ENCODE results near the gene PDIA6. TPM values are rescaled to one million over a fixed set of nuclear protein-coding genes. Genes with fewer than 3 reads are reported as not detected.
A peak's percentile ranks its signal among the peaks of the same experiment; 100 is the strongest.
"Not testable (repeated sequence)": the region's sequence is repeated elsewhere in the genome, so short reads cannot be mapped to it uniquely, and the experiment has no call there.

PDIA6 gene
- total RNA-seq, 1 donor from 2014 or later, result 213 TPM

- no peak for DNase-seq (ENCODE audit: low spot score)
These were observed 2.1 kb downstream of the PDIA6 start for GRCh38 chr2:10810202-10811161.

- no peak for DNase-seq (ENCODE audit: low spot score)
These were observed 6.0 kb downstream of the PDIA6 start for GRCh38 chr2:10806543-10806942.

- not testable (repeated sequence) for DNase-seq (ENCODE audit: low spot score)
These were observed 6.6 kb downstream of the PDIA6 start for GRCh38 chr2:10805990-10806389.

GRCh38 chr2:10802657-10803056 is 9.9 kb downstream of the PDIA6 start:
- DNase-seq (ENCODE audit: low spot score), result no peak

- no peak for DNase-seq (ENCODE audit: low spot score)
These were observed 12.4 kb downstream of the PDIA6 start for GRCh38 chr2:10800163-10800562.

GRCh38 chr2:10798783-10799182 is 13.8 kb downstream of the PDIA6 start:
- no peak for DNase-seq (ENCODE audit: low spot score)

- no peak for DNase-seq (ENCODE audit: low spot score)
These were observed 15.9 kb downstream of the PDIA6 start for GRCh38 chr2:10796703-10797102.

- no peak for DNase-seq (ENCODE audit: low spot score)
These were observed 17.0 kb downstream of the PDIA6 start for GRCh38 chr2:10795508-10796046.

- DNase-seq (ENCODE audit: low spot score), result no peak
These were observed 17.7 kb downstream of the PDIA6 start for GRCh38 chr2:10794876-10795275.

GRCh38 chr2:10793816-10794215 is 18.8 kb downstream of the PDIA6 start:
- DNase-seq (ENCODE audit: low spot score), result no peak

GRCh38 chr2:10792660-10793400 is 19.8 kb downstream of the PDIA6 start:
- DNase-seq (ENCODE audit: low spot score), result no peak

GRCh38 chr2:10792001-10792634 is 20.5 kb downstream of the PDIA6 start:
- no peak for DNase-seq (ENCODE audit: low spot score)

GRCh38 chr2:10790228-10790973 is 22.2 kb downstream of the PDIA6 start:
- no peak for DNase-seq (ENCODE audit: low spot score)

GRCh38 chr2:10788855-10789254 is 23.7 kb downstream of the PDIA6 start:
- no peak for DNase-seq (ENCODE audit: low spot score)

- no peak for DNase-seq (ENCODE audit: low spot score)
These were observed 25.2 kb downstream of the PDIA6 start for GRCh38 chr2:10787176-10787968.

- DNase-seq (ENCODE audit: low spot score), result no peak
These were observed 26.2 kb downstream of the PDIA6 start for GRCh38 chr2:10786240-10786982.

GRCh38 chr2:10785260-10785659 is 27.3 kb downstream of the PDIA6 start:
- peak; percentile 24 for DNase-seq (ENCODE audit: low spot score)

GRCh38 chr2:10784719-10785118 is 27.9 kb downstream of the PDIA6 start:
- no peak for DNase-seq (ENCODE audit: low spot score)

GRCh38 chr2:10783421-10783820 is 29.2 kb downstream of the PDIA6 start:
- DNase-seq (ENCODE audit: low spot score), result no peak

GRCh38 chr2:10781746-10782145 is 30.8 kb downstream of the PDIA6 start:
- DNase-seq (ENCODE audit: low spot score), result no peak

All from mucosa of gallbladder (tissue), 1 donor.